ENCODE data around the gene IL12RB2.
A peak's percentile ranks its signal among the peaks of the same experiment; 100 is the strongest.

Gene IL12RB2

GRCh38 chr1:67308136-67308535 is 463 bp downstream of the IL12RB2 start:
- no peak for TF ChIP-seq CTCF (IDR thresholded peaks at IDR 0.05; ENCODE audit: insufficient read depth, low read depth, low read length, missing control alignments)
- DNase-seq (ENCODE audit: low read depth), result no peak

GRCh38 chr1:67312615-67313014 is 4.9 kb downstream of the IL12RB2 start:
- no peak for DNase-seq (ENCODE audit: low read depth)
- TF ChIP-seq CTCF (IDR thresholded peaks at IDR 0.05; ENCODE audit: insufficient read depth, low read depth, low read length, missing control alignments), result no peak
- H3K4me3 ChIP-seq (ENCODE audit: low read depth, low read length), result no peak overlapping the region

More at GRCh38 chr1:67308136-67308535, 463 bp downstream of the IL12RB2 start:
- H3K4me3 ChIP-seq (ENCODE audit: low read depth, low read length), result peak overlapping the region; percentile 75

GRCh38 chr1:67313934-67314671 is 6.4 kb downstream of the IL12RB2 start:
- DNase-seq (ENCODE audit: low read depth), result no peak
- H3K4me3 ChIP-seq (ENCODE audit: low read depth, low read length), result no peak overlapping the region
- TF ChIP-seq CTCF (IDR thresholded peaks at IDR 0.05; ENCODE audit: insufficient read depth, low read depth, low read length, missing control alignments), result no peak

GRCh38 chr1:67314696-67315095 is 7.0 kb downstream of the IL12RB2 start:
- TF ChIP-seq CTCF (IDR thresholded peaks at IDR 0.05; ENCODE audit: insufficient read depth, low read depth, low read length, missing control alignments), result no peak
- no peak overlapping the region for H3K4me3 ChIP-seq (ENCODE audit: low read depth, low read length)
- DNase-seq (ENCODE audit: low read depth), result peak; percentile 47

GRCh38 chr1:67316180-67316902 is 8.7 kb downstream of the IL12RB2 start:
- no peak overlapping the region for H3K4me3 ChIP-seq (ENCODE audit: low read depth, low read length)
- TF ChIP-seq CTCF (IDR thresholded peaks at IDR 0.05; ENCODE audit: insufficient read depth, low read depth, low read length, missing control alignments), result no peak
- no peak for DNase-seq (ENCODE audit: low read depth)

- no peak overlapping the region for H3K4me3 ChIP-seq (ENCODE audit: low read depth, low read length)
- DNase-seq (ENCODE audit: low read depth), result no peak
- TF ChIP-seq CTCF (IDR thresholded peaks at IDR 0.05; ENCODE audit: insufficient read depth, low read depth, low read length, missing control alignments), result no peak
These were observed 9.2 kb downstream of the IL12RB2 start for GRCh38 chr1:67316918-67317317.
